H1 (cell line): ENCODE data around the gene HAGH. TPM values are rescaled to one million over a fixed set of nuclear protein-coding genes. Genes with fewer than 3 reads are reported as not detected.

Experiments used
- CBX8 ChIP-seq: fragments of 300-800, 300-1000 bp; sonication (generic); IDR thresholded peaks from 2 replicates; pipeline ENCODE4 v1.7.1; 2016; ENCODE audit warnings: low read depth, low read length, borderline replicate concordance
- CREB1 ChIP-seq: IDR thresholded peaks from 2 replicates; pipeline ENCODE4 v1.6.1; 2012; ENCODE audit warnings: inconsistent platforms
- EP300 ChIP-seq, 2 experiments: IDR thresholded peaks; 1 replicate in 1 of 2; 2 replicates in 1 of 2; pipeline ENCODE4 v1.6.1; 2011 to 2012; ENCODE audit warnings: low read depth in 2 of 2, low read length in 2 of 2, mild to moderate bottlenecking in 2 of 2, borderline replicate concordance in 1 of 2, inconsistent platforms in 1 of 2, moderate library complexity in 1 of 2
- FOSL1 ChIP-seq: IDR thresholded peaks from 2 replicates; pipeline ENCODE4 v1.6.1; 2011; ENCODE audit warnings: mild to moderate bottlenecking, low read depth, low read length, moderate library complexity; ENCODE audit not compliant: insufficient read depth
- GTF2F1 ChIP-seq: IDR thresholded peaks from 2 replicates; pipeline ENCODE4 v1.6.1; 2012; ENCODE audit warnings: low read depth, low read length, improper control_type of control experiment, borderline replicate concordance
- SAP30 ChIP-seq: fragments of 300-600 bp; sonication (generic); IDR thresholded peaks from 2 replicates; pipeline ENCODE4 v1.7.1; 2012; ENCODE audit warnings: low read length, moderate library complexity, mild to moderate bottlenecking, inconsistent platforms; ENCODE audit not compliant: insufficient read depth, insufficient replicate concordance
- SIRT6 ChIP-seq: IDR thresholded peaks from one replicate; pipeline ENCODE4 v1.7.1; 2012; ENCODE audit warnings: low read length, inconsistent platforms
- SUZ12 ChIP-seq: fragments of 200-600 bp; sonication (generic); IDR thresholded peaks from 2 replicates; pipeline ENCODE4 v1.6.1; 2012; ENCODE audit warnings: mild to moderate bottlenecking, inconsistent platforms, low read length, moderate library complexity, mixed read lengths
- TBP ChIP-seq: IDR thresholded peaks from 2 replicates; pipeline ENCODE4 v1.6.1; 2011; ENCODE audit warnings: low read depth, low read length, improper control_type of control experiment
- USF2 ChIP-seq: IDR thresholded peaks from 2 replicates; pipeline ENCODE4 v1.6.1; 2011; ENCODE audit warnings: low read length, improper control_type of control experiment
- polyA plus RNA-seq, 7 experiments: library from polyadenylated mRNA; depleted of rRNA in 3 of 7; stranded (reverse) in 5 of 7; unstranded in 2 of 7; fragments of >200 nt in 5 of 7; fragments of 200-250 nt in 2 of 7; gene quantifications; 1 replicate in 5 of 7; 2 replicates in 1 of 7; 4 replicates in 1 of 7; pipeline versions ENCODE4 v1.2.1 to v1.2.3, GENCODE V29; 2011 to 2013; ENCODE audit warnings: missing spikeins in 2 of 7, mixed read lengths in 2 of 7
- total RNA-seq: library from RNA; stranded (reverse); fragmentation: NEBNext Ultra II Directional; extraction: Animal tissue kit (Norgen Biotek cat#: 25700); gene quantifications from 2 replicates; pipeline ENCODE4 v1.2.1, GENCODE V29; 2021
- TF ChIP-seq, protein P1 (sequence below): fragments of 300-600 bp; sonication (generic); IDR thresholded peaks from 2 replicates; pipeline ENCODE4 v1.7.1; 2012; ENCODE audit warnings: low read length, moderate library complexity, mild to moderate bottlenecking, inconsistent platforms; ENCODE audit not compliant: insufficient replicate concordance

Gene HAGH
- total and polyA plus RNA-seq, 2 of the 8 experiments (the other 6 are each of a cell fraction or from before 2014, with no cell fraction given): 28.7 to 40.6 TPM

DNA sequence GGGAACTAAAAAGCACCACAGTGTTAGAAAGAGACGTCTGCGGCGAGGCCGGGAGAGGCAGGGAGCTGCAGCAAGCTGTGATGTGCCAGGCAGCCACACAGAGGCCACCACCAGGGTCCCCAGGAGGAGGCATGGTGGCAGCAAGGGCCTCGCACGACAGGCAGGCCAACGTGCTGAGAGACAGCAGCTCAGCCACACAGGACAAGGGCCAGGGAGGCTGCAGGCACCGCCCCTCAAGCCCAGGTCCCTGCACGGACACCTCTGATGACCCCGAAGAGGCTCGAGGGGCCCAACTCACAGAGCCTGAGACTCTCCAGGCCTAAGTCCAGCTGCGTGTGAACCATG is 5.7 kb downstream of the HAGH start (continued):
- TF ChIP-seq, protein P1, sequence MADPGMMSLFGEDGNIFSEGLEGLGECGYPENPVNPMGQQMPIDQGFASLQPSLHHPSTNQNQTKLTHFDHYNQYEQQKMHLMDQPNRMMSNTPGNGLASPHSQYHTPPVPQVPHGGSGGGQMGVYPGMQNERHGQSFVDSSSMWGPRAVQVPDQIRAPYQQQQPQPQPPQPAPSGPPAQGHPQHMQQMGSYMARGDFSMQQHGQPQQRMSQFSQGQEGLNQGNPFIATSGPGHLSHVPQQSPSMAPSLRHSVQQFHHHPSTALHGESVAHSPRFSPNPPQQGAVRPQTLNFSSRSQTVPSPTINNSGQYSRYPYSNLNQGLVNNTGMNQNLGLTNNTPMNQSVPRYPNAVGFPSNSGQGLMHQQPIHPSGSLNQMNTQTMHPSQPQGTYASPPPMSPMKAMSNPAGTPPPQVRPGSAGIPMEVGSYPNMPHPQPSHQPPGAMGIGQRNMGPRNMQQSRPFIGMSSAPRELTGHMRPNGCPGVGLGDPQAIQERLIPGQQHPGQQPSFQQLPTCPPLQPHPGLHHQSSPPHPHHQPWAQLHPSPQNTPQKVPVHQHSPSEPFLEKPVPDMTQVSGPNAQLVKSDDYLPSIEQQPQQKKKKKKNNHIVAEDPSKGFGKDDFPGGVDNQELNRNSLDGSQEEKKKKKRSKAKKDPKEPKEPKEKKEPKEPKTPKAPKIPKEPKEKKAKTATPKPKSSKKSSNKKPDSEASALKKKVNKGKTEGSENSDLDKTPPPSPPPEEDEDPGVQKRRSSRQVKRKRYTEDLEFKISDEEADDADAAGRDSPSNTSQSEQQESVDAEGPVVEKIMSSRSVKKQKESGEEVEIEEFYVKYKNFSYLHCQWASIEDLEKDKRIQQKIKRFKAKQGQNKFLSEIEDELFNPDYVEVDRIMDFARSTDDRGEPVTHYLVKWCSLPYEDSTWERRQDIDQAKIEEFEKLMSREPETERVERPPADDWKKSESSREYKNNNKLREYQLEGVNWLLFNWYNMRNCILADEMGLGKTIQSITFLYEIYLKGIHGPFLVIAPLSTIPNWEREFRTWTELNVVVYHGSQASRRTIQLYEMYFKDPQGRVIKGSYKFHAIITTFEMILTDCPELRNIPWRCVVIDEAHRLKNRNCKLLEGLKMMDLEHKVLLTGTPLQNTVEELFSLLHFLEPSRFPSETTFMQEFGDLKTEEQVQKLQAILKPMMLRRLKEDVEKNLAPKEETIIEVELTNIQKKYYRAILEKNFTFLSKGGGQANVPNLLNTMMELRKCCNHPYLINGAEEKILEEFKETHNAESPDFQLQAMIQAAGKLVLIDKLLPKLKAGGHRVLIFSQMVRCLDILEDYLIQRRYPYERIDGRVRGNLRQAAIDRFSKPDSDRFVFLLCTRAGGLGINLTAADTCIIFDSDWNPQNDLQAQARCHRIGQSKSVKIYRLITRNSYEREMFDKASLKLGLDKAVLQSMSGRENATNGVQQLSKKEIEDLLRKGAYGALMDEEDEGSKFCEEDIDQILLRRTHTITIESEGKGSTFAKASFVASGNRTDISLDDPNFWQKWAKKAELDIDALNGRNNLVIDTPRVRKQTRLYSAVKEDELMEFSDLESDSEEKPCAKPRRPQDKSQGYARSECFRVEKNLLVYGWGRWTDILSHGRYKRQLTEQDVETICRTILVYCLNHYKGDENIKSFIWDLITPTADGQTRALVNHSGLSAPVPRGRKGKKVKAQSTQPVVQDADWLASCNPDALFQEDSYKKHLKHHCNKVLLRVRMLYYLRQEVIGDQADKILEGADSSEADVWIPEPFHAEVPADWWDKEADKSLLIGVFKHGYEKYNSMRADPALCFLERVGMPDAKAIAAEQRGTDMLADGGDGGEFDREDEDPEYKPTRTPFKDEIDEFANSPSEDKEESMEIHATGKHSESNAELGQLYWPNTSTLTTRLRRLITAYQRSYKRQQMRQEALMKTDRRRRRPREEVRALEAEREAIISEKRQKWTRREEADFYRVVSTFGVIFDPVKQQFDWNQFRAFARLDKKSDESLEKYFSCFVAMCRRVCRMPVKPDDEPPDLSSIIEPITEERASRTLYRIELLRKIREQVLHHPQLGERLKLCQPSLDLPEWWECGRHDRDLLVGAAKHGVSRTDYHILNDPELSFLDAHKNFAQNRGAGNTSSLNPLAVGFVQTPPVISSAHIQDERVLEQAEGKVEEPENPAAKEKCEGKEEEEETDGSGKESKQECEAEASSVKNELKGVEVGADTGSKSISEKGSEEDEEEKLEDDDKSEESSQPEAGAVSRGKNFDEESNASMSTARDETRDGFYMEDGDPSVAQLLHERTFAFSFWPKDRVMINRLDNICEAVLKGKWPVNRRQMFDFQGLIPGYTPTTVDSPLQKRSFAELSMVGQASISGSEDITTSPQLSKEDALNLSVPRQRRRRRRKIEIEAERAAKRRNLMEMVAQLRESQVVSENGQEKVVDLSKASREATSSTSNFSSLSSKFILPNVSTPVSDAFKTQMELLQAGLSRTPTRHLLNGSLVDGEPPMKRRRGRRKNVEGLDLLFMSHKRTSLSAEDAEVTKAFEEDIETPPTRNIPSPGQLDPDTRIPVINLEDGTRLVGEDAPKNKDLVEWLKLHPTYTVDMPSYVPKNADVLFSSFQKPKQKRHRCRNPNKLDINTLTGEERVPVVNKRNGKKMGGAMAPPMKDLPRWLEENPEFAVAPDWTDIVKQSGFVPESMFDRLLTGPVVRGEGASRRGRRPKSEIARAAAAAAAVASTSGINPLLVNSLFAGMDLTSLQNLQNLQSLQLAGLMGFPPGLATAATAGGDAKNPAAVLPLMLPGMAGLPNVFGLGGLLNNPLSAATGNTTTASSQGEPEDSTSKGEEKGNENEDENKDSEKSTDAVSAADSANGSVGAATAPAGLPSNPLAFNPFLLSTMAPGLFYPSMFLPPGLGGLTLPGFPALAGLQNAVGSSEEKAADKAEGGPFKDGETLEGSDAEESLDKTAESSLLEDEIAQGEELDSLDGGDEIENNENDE: no peak
- TF ChIP-seq CBX8: no peak
- no peak for TF ChIP-seq TBP
- no peak for TF ChIP-seq CREB1
- TF ChIP-seq SAP30: no peak
- TF ChIP-seq SUZ12: no peak
- no peak for TF ChIP-seq GTF2F1
- no peak for TF ChIP-seq USF2
- no peak for TF ChIP-seq EP300 (IDR thresholded peaks at IDR 0.05; ENCODE audit: borderline replicate concordance in 1 of 2, low read depth in 2 of 2, low read length in 2 of 2)
- TF ChIP-seq SIRT6: no peak
- TF ChIP-seq FOSL1: no peak
